ENCODE data around the gene CYP4A11. TPM values are rescaled to one million over a fixed set of nuclear protein-coding genes. Genes with fewer than 3 reads are reported as not detected.
"Not testable (repeated sequence)": the region's sequence is repeated elsewhere in the genome, so short reads cannot be mapped to it uniquely, and the experiment has no call there.

CYP4A11 gene
- under 1 TPM in 1 of 4 donors, not detected in 3; 0.91 TPM for total RNA-seq

- Histone ChIP-seq H3K9me3 (no peaks in the 10 kb centered on the region), H3K27ac (no peak within 1 kb of the TSS), H3K27me3 (no peaks in the 10 kb centered on the region), H3K36me3 (no peaks in the 10 kb centered on the region), H3K4me3 (no peak within 1 kb of the TSS), H3K4me1 (peaks cover 4 to 6% of the 10 kb centered on the region in 2 donors)
- in situ Hi-C loops (cut with MboI; ENCODE audit: low sequenced_read_pairs in 4 of 4), result no loop called here
- TF ChIP-seq CTCF (IDR thresholded peaks at IDR 0.05 in 4 of 5, conservative IDR thresholded peaks at IDR 0.05 in 1 of 5) (no peak), POLR2A (IDR thresholded peaks at IDR 0.05) (no peak)
- ATAC-seq, result no peak
- DNase-seq, result no peak
- intact Hi-C loops (cut with DNase I; ENCODE audit: low total_unique reads), result no loop called here
Observed at GRCh38 chr1:46941135-46941694, at the start of gene CYP4A11. TSS of gene CYP4A11 (minus strand) at chr1:46941476. CDS start at chr1:46941433, 43 bp downstream.

GRCh38 chr1:46990541-46990940 lies 49.3 kb upstream of the CYP4A11 start:
- H3K27ac ChIP-seq; ATAC-seq; H3K9me3 ChIP-seq; H3K36me3 ChIP-seq; H3K4me1 ChIP-seq; in situ Hi-C loops (cut with MboI; ENCODE audit: low sequenced_read_pairs in 4 of 4); DNase-seq; H3K27me3 ChIP-seq; intact Hi-C loops (cut with DNase I; ENCODE audit: low total_unique reads); H3K4me3 ChIP-seq: not testable (repeated sequence)

- no peak overlapping the region for H3K27ac ChIP-seq
- in situ Hi-C loops (cut with MboI; ENCODE audit: low sequenced_read_pairs in 4 of 4) (no loop called here), intact Hi-C loops (cut with DNase I; ENCODE audit: low total_unique reads) (no loop called here)
- H3K9me3 ChIP-seq, result no peaks in the 10 kb centered on the region
- no peak overlapping the region for H3K4me3 ChIP-seq
- H3K36me3 ChIP-seq, result no peaks in the 10 kb centered on the region
- no peaks in the 10 kb centered on the region for H3K4me1 ChIP-seq
- ATAC-seq (no peak), DNase-seq (no peak)
- TF ChIP-seq POLR2A (IDR thresholded peaks at IDR 0.05) (no peak), CTCF (IDR thresholded peaks at IDR 0.05 in 4 of 5, conservative IDR thresholded peaks at IDR 0.05 in 1 of 5) (no peak)
- H3K27me3 ChIP-seq, result no peaks in the 10 kb centered on the region
Observed at GRCh38 chr1:46983830-46984586, 42.7 kb upstream of the CYP4A11 start.

GRCh38 chr1:46983166-46983829 lies 42.0 kb upstream of the CYP4A11 start:
- Histone ChIP-seq H3K36me3 (no peaks in the 10 kb centered on the region), H3K4me1 (no peaks in the 10 kb centered on the region), H3K4me3 (no peak overlapping the region), H3K9me3 (no peaks in the 10 kb centered on the region), H3K27me3 (no peaks in the 10 kb centered on the region), H3K27ac (no peak overlapping the region)
- intact Hi-C loops (cut with DNase I; ENCODE audit: low total_unique reads) (no loop called here), in situ Hi-C loops (cut with MboI; ENCODE audit: low sequenced_read_pairs in 4 of 4) (no loop called here)
- ATAC-seq (no peak), DNase-seq (no peak)
- no peak for TF ChIP-seq CTCF (IDR thresholded peaks at IDR 0.05 in 4 of 5, conservative IDR thresholded peaks at IDR 0.05 in 1 of 5)
- no peak for TF ChIP-seq POLR2A (IDR thresholded peaks at IDR 0.05)

GRCh38 chr1:46969014-46969619 lies 27.8 kb upstream of the CYP4A11 start:
- Histone ChIP-seq H3K4me1 (no peaks in the 10 kb centered on the region), H3K9me3 (no peaks in the 10 kb centered on the region), H3K27me3 (no peaks in the 10 kb centered on the region), H3K36me3 (no peaks in the 10 kb centered on the region), H3K4me3 (no peak overlapping the region), H3K27ac (no peak overlapping the region)
- in situ Hi-C loops (cut with MboI; ENCODE audit: low sequenced_read_pairs in 4 of 4), result no loop called here
- DNase-seq, result no peak
- intact Hi-C loops (cut with DNase I; ENCODE audit: low total_unique reads), result no loop called here
- ATAC-seq, result no peak
- no peak for TF ChIP-seq CTCF (IDR thresholded peaks at IDR 0.05 in 4 of 5, conservative IDR thresholded peaks at IDR 0.05 in 1 of 5)
- TF ChIP-seq POLR2A (IDR thresholded peaks at IDR 0.05), result no peak

- DNase-seq; H3K4me1 ChIP-seq; H3K4me3 ChIP-seq; intact Hi-C loops (cut with DNase I; ENCODE audit: low total_unique reads); H3K36me3 ChIP-seq; ATAC-seq; H3K27me3 ChIP-seq; H3K9me3 ChIP-seq; in situ Hi-C loops (cut with MboI; ENCODE audit: low sequenced_read_pairs in 4 of 4); H3K27ac ChIP-seq: not testable (repeated sequence)
Observed at GRCh38 chr1:46962272-46962671, 21.0 kb upstream of the CYP4A11 start.
